NCI-H524 treated with DMSO at 0.1 percent for 48 hours (cell line): ENCODE data around the gene AP4E1.
A peak's percentile ranks its signal among the peaks of the same experiment; 100 is the strongest.
"Not testable (repeated sequence)": the region's sequence is repeated elsewhere in the genome, so short reads cannot be mapped to it uniquely, and the experiment has no call there.

ENCODE experiments used
- DNase-seq: peaks from one replicate; lab custom pipeline; 2025; lab: John Stamatoyannopoulos, UW

Gene AP4E1

GRCh38 chr15:51024735-51025453 lies 116.4 kb downstream of the AP4E1 start:
- peak; percentile 60 for DNase-seq

GRCh38 chr15:51025454-51025846 lies 117.0 kb downstream of the AP4E1 start:
- DNase-seq: no peak

GRCh38 chr15:51030649-51031316 lies 122.3 kb downstream of the AP4E1 start:
- no peak for DNase-seq

GRCh38 chr15:51037474-51037873 lies 129.0 kb downstream of the AP4E1 start:
- not testable (repeated sequence) for DNase-seq

- DNase-seq: no peak
Measured at GRCh38 chr15:51038162-51038973, 129.9 kb downstream of the AP4E1 start.

- DNase-seq: no peak
Measured at GRCh38 chr15:51038974-51039319, 130.5 kb downstream of the AP4E1 start.

GRCh38 chr15:51044037-51044727 lies 135.7 kb downstream of the AP4E1 start:
- DNase-seq: no peak

- no peak for DNase-seq
Measured at GRCh38 chr15:51046016-51046415, 137.5 kb downstream of the AP4E1 start.

- DNase-seq: no peak
Measured at GRCh38 chr15:51046799-51047449, 138.4 kb downstream of the AP4E1 start.

- DNase-seq: no peak
Measured at GRCh38 chr15:51048308-51048707, 139.8 kb downstream of the AP4E1 start.

GRCh38 chr15:51049081-51049480 lies 140.6 kb downstream of the AP4E1 start:
- no peak for DNase-seq

- no peak for DNase-seq
Measured at GRCh38 chr15:51051776-51052175, 143.3 kb downstream of the AP4E1 start.

- DNase-seq: no peak
Measured at GRCh38 chr15:51053571-51053970, 145.1 kb downstream of the AP4E1 start.

GRCh38 chr15:51054535-51054934 lies 146.1 kb downstream of the AP4E1 start:
- DNase-seq: peak; percentile 22
